GM10248 (cell line): Measurements from ENCODE around the gene CTCFL.
A peak's percentile ranks its signal among the peaks of the same experiment; 100 is the strongest.
"Not testable (repeated sequence)": the region's sequence is repeated elsewhere in the genome, so short reads cannot be mapped to it uniquely, and the experiment has no call there.

Source experiments
- CTCF ChIA-PET: fragments of 300-600 bp; sonication (Branson Sonifier 250); formaldehyde crosslinking; extraction: SDS; loops from one replicate; lab custom pipeline; 2021; ENCODE audit warnings: antibody characterized with exemption; lab: Yijun Ruan, JAX
- POLR2A ChIA-PET: fragments of 350-650 bp; sonication (Branson Sonifier 250); formaldehyde crosslinking; extraction: SDS; loops from one replicate; lab custom pipeline; 2020; ENCODE audit warnings: antibody characterized with exemption; lab: Yijun Ruan, JAX
- DNase-seq: peaks from one replicate; pipeline ENCODE4 v3.0.0; 2012; ENCODE audit errors: extremely low spot score
- TF ChIP-seq, protein P1 (sequence below): IDR thresholded peaks from 2 replicates; pipeline ENCODE4 v1.5.1; 2012; ENCODE audit warnings: mild to moderate bottlenecking, low read depth; ENCODE audit errors: extremely low read depth, missing control alignments, control extremely low read depth

CTCFL gene

GRCh38 chr20:57523782-57524181, 1.2 kb downstream of the CTCFL start:
- ChIA-PET POLR2A (no interaction called here), CTCF (no interaction called here)
- DNase-seq, result no peak
- TF ChIP-seq, protein P1, sequence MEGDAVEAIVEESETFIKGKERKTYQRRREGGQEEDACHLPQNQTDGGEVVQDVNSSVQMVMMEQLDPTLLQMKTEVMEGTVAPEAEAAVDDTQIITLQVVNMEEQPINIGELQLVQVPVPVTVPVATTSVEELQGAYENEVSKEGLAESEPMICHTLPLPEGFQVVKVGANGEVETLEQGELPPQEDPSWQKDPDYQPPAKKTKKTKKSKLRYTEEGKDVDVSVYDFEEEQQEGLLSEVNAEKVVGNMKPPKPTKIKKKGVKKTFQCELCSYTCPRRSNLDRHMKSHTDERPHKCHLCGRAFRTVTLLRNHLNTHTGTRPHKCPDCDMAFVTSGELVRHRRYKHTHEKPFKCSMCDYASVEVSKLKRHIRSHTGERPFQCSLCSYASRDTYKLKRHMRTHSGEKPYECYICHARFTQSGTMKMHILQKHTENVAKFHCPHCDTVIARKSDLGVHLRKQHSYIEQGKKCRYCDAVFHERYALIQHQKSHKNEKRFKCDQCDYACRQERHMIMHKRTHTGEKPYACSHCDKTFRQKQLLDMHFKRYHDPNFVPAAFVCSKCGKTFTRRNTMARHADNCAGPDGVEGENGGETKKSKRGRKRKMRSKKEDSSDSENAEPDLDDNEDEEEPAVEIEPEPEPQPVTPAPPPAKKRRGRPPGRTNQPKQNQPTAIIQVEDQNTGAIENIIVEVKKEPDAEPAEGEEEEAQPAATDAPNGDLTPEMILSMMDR, result no peak

GRCh38 chr20:57522380-57523140, 2.4 kb downstream of the CTCFL start:
- CTCF ChIA-PET, result interaction anchor here (2.2 kb wide), 1 partner anchor 73 kb away, joined by 5 read pairs; no protein-coding TSS in a partner anchor
- POLR2A ChIA-PET, result no interaction called here
- TF ChIP-seq, protein P1, result no peak
- DNase-seq, result no peak

- ChIA-PET CTCF (interaction anchor here (1.1 to 1.9 kb wide), 3 partner anchors 75 to 693 kb away, joined by 3 to 8 read pairs (median 5); no protein-coding TSS in a partner anchor), POLR2A (no interaction called here)
- DNase-seq, result no peak
- TF ChIP-seq, protein P1, result no peak
Observed at GRCh38 chr20:57517904-57518303, 7.0 kb downstream of the CTCFL start.

DNA sequence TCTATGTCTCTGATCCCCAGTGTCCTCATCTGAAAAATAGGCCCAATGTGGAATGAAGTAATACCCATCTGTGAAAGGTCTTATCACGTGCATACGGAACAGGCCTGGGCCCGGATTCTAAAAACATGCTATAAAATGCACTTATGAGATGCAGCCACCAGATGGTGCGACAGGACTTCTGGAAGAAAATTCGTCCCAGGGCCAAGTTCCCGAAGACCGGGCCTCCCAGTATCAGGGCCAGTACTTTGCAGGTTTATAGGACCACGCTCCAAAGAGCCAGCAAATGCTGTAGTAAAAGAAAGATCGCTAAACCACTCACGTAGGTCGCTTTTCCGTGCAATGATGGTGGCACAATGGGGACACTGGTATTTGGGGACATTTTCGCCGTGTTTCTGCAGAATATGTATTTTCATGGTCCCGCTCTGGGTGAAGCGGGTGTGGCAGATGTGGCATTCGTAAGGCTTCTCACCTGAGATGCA, 10.6 kb downstream of the CTCFL start:
- ChIA-PET POLR2A (no interaction called here), CTCF (interaction anchor here (0.8 to 2.4 kb wide), 7 partner anchors 19 to 101 kb away, joined by 3 to 14 read pairs (median 4); no protein-coding TSS in a partner anchor)
- DNase-seq, result peak; percentile 58
- TF ChIP-seq, protein P1, result peak; percentile 53

DNA sequence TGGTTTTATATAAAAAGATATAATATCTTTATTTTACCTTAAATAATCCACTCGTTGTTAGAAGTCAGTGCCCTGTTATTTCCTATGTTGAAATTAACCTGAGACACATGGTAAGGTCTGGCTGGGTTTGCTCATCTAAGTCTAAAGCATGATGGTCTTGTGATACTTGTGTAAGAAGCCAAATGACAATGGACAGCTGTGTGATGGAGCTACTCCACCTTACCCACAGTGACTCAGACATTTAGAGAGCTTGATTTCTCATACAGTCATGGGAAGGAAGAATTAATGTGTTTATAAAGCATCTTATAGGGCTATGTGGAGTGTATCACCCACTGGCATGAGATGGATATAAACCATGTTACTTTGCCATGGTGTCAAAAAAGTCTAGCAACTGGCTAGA, 11.7 kb downstream of the CTCFL start:
- TF ChIP-seq, protein P1, result no peak
- CTCF ChIA-PET, result interaction anchor here (0.8 to 1.4 kb wide), 6 partner anchors 20 to 102 kb away, joined by 3 to 14 read pairs (median 3); no protein-coding TSS in a partner anchor
- DNase-seq, result no peak
- POLR2A ChIA-PET, result no interaction called here

GRCh38 chr20:57512432-57512831, 12.5 kb downstream of the CTCFL start:
- TF ChIP-seq, protein P1, result no peak
- CTCF ChIA-PET, result no interaction called here
- POLR2A ChIA-PET, result no interaction called here
- DNase-seq, result no peak

GRCh38 chr20:57511709-57512108, 13.2 kb downstream of the CTCFL start:
- DNase-seq, POLR2A ChIA-PET: not testable (repeated sequence)
- CTCF ChIA-PET, result interaction anchor here (1.6 kb wide), 1 partner anchor 83 kb away, joined by 5 read pairs; no protein-coding TSS in a partner anchor
